Colonic mucosa (tissue), 4 donors: ENCODE measurements around the gene FNDC3B. TPM values are rescaled to one million over a fixed set of nuclear protein-coding genes. Genes with fewer than 3 reads are reported as not detected.

Experiments
- DNase-seq: peaks from one replicate; pipeline ENCODE4 v3.0.0-alpha.2; 2020
- H3K27ac ChIP-seq: fragments of 200-600 bp; one replicate; pipeline ENCODE4 v1.8.0; 2021
- H3K27me3 ChIP-seq: fragments of 200-600 bp; one replicate; pipeline ENCODE4 v1.8.0; 2021
- H3K36me3 ChIP-seq: fragments of 200-600 bp; one replicate; pipeline ENCODE4 v1.8.0; 2021
- H3K4me1 ChIP-seq: fragments of 200-600 bp; one replicate; pipeline ENCODE4 v1.8.0; 2021; ENCODE audit warnings: mild to moderate bottlenecking
- H3K4me3 ChIP-seq: fragments of 200-600 bp; one replicate; pipeline ENCODE4 v1.8.0; 2021
- H3K9ac ChIP-seq, 2 donors: one replicate each; pipeline ENCODE4 v1.7.0; 2013; ENCODE audit warnings: control low read depth in 2 of 2, low read depth in 2 of 2, low read length in 2 of 2
- H3K9me3 ChIP-seq: fragments of 200-600 bp; one replicate; pipeline ENCODE4 v1.8.0; 2021
- CTCF ChIP-seq: fragments of 200-600 bp; IDR thresholded peaks from one replicate; pipeline ENCODE4 v1.8.0; 2022; ENCODE audit warnings: antibody characterized with exemption, mild to moderate bottlenecking
- intact Hi-C: fragments of 100-400 bp; cut with DNase I; formaldehyde crosslinking; loops from one replicate; pipeline ENCODE4 v1.14.1; 2022
- total RNA-seq, 2 donors: library from RNA; stranded (reverse); fragmentation: NEBNext Ultra II Directional in 1 of 2; extraction: Animal tissue kit (Norgen Biotek cat#: 25700) in 1 of 2; gene quantifications; one replicate each; pipeline ENCODE4 v1.2.1, GENCODE V29; 2021
- donor health status: healthy.
- donor health status: DM: no; HTN: no; CAD: no.
- donor health status: DM: no; HTN: no; CAD: no.

Gene FNDC3B
- total RNA-seq, 2 donors from 2014 or later = 66.7 to 142 TPM

- H3K27ac ChIP-seq = no peak overlapping the region
- H3K27me3 ChIP-seq = no peaks in the 10 kb centered on the region
- H3K9ac ChIP-seq = no peak overlapping the region
- H3K4me1 ChIP-seq = no peaks in the 10 kb centered on the region
- no peak for DNase-seq
- no peak overlapping the region for H3K4me3 ChIP-seq
- intact Hi-C loops = no loop called here
- no peaks in the 10 kb centered on the region for H3K9me3 ChIP-seq
- no peak for TF ChIP-seq CTCF
- H3K36me3 ChIP-seq = no peaks in the 10 kb centered on the region
These were observed 185.9 kb downstream of the FNDC3B start for GRCh38 chr3:172225215-172225707.

GRCh38 chr3:172226831-172227230 lies 187.5 kb downstream of the FNDC3B start:
- Histone ChIP-seq H3K9me3 (no peaks in the 10 kb centered on the region), H3K4me3 (no peak overlapping the region), H3K9ac (no peak overlapping the region), H3K27me3 (no peaks in the 10 kb centered on the region), H3K36me3 (no peaks in the 10 kb centered on the region), H3K4me1 (no peaks in the 10 kb centered on the region), H3K27ac (no peak overlapping the region)
- intact Hi-C loops = no loop called here
- DNase-seq = no peak
- TF ChIP-seq CTCF = no peak

GRCh38 chr3:172227340-172228035 lies 188.1 kb downstream of the FNDC3B start:
- no peaks in the 10 kb centered on the region for H3K9me3 ChIP-seq
- no peak overlapping the region for H3K4me3 ChIP-seq
- no peak overlapping the region for H3K9ac ChIP-seq
- no peaks in the 10 kb centered on the region for H3K27me3 ChIP-seq
- no peaks in the 10 kb centered on the region for H3K4me1 ChIP-seq
- no peak for TF ChIP-seq CTCF
- H3K27ac ChIP-seq = no peak overlapping the region
- no peaks in the 10 kb centered on the region for H3K36me3 ChIP-seq
- DNase-seq = no peak
- intact Hi-C loops = no loop called here

GRCh38 chr3:172228036-172228415 lies 188.6 kb downstream of the FNDC3B start:
- Histone ChIP-seq H3K4me1 (no peaks in the 10 kb centered on the region), H3K36me3 (no peaks in the 10 kb centered on the region), H3K27me3 (no peaks in the 10 kb centered on the region), H3K4me3 (no peak overlapping the region), H3K27ac (no peak overlapping the region), H3K9me3 (no peaks in the 10 kb centered on the region), H3K9ac (no peak overlapping the region)
- no peak for DNase-seq
- TF ChIP-seq CTCF = no peak
- intact Hi-C loops = no loop called here

- H3K9ac ChIP-seq = no peak overlapping the region
- no peak overlapping the region for H3K4me3 ChIP-seq
- H3K27me3 ChIP-seq = no peaks in the 10 kb centered on the region
- no peak for TF ChIP-seq CTCF
- H3K9me3 ChIP-seq = no peaks in the 10 kb centered on the region
- DNase-seq = no peak
- H3K27ac ChIP-seq = no peak overlapping the region
- no peaks in the 10 kb centered on the region for H3K36me3 ChIP-seq
- H3K4me1 ChIP-seq = no peaks in the 10 kb centered on the region
- intact Hi-C loops = no loop called here
These were observed 190.1 kb downstream of the FNDC3B start for GRCh38 chr3:172229462-172229861.
